Ovary (tissue), 9 donors: ENCODE measurements around the gene GGCX. TPM values are rescaled to one million over a fixed set of nuclear protein-coding genes. Genes with fewer than 3 reads are reported as not detected.
A peak's percentile ranks its signal among the peaks of the same experiment; 100 is the strongest.
"Not testable (repeated sequence)": the region's sequence is repeated elsewhere in the genome, so short reads cannot be mapped to it uniquely, and the experiment has no call there.

Experiments
- DNase-seq, 5 donors: peaks; one replicate each; pipeline ENCODE4 v3.0.0-alpha.2; 2019 to 2020
- H3K27ac ChIP-seq, 2 donors: fragments of 200-600 bp; one replicate each; pipeline versions ENCODE4 v1.5.1 to v1.8.0; 2019 to 2022
- H3K27me3 ChIP-seq: fragments of 200-600 bp; one replicate; pipeline ENCODE4 v1.8.0; 2022
- H3K36me3 ChIP-seq: fragments of 200-600 bp; sonication (generic); one replicate; pipeline ENCODE4 v1.5.1; 2019
- H3K4me1 ChIP-seq: one replicate; pipeline ENCODE4 v1.8.1; 2013; ENCODE audit warnings: mild to moderate bottlenecking, moderate library complexity; ENCODE audit not compliant: insufficient read depth
- H3K4me3 ChIP-seq: fragments of 200-600 bp; sonication (generic); one replicate; pipeline ENCODE4 v1.5.1; 2017
- H3K9me3 ChIP-seq, 2 donors: fragments of 200-600 bp in 1 of 2; sonication (generic) in 1 of 2; one replicate each; pipeline versions ENCODE4 v1.5.1 to v1.8.1; 2013 to 2019; ENCODE audit warnings: mild to moderate bottlenecking in 1 of 2, moderate library complexity in 1 of 2
- EP300 ChIP-seq: sonication (generic); formaldehyde crosslinking; IDR thresholded peaks from one replicate; pipeline ENCODE4 v1.6.1; 2017; ENCODE audit warnings: antibody characterized with exemption
- POLR2A ChIP-seq: fragments of 450-650 bp; IDR thresholded peaks from one replicate; pipeline ENCODE4 v1.6.1; 2017; ENCODE audit warnings: antibody characterized with exemption, mild to moderate bottlenecking, moderate library complexity
- WGBS, 3 donors: extraction: QIAGEN DNeasy Blood & Tissue Kit in 1 of 3; methylation state at CpG; one replicate each; pipeline versions ENCODE4 v1.1.5 to v1.1.7; 2013 to 2017; 5-methylcytosine and 5-hydroxymethylcytosine counted together
- intact Hi-C, 4 donors: fragments of 100-400 bp; cut with DNase I; formaldehyde crosslinking; loops; one replicate each; pipeline versions ENCODE4 v1.11.0 to v1.15.1; 2022 to 2023
- polyA plus RNA-seq, 2 donors: library from polyadenylated mRNA; stranded (reverse); fragments of 200-250 nt in 1 of 2; fragments of 350-450 nt in 1 of 2; fragmentation: Illumina TruSeq in 1 of 2; extraction: RNeasy Lipid Tissue Mini Kit (QIAGEN cat#74804) in 1 of 2; gene quantifications; one replicate each; pipeline ENCODE4 v1.2.3, GENCODE V29; 2013 to 2014
- total RNA-seq, 7 donors: library from RNA; depleted of rRNA in 2 of 7; stranded (reverse); fragments of >200 nt in 2 of 7; fragmentation: NEBNext Ultra II Directional in 3 of 7; extraction: Animal tissue kit (Norgen Biotek cat#: 25700) in 3 of 7; gene quantifications; one replicate each; pipeline versions ENCODE4 v1.1.0 to v1.2.4, GENCODE V29; 2016 to 2023
- TF ChIP-seq, protein P1 (sequence below), 3 donors: fragments of 450-650 bp in 2 of 3; fragments of 200-600 bp in 1 of 3; IDR thresholded peaks; one replicate each; pipeline versions ENCODE4 v1.5.1 to v1.8.0; 2016 to 2022; ENCODE audit warnings: antibody characterized with exemption in 3 of 3, mild to moderate bottlenecking in 1 of 3
- donor health status: DM: no; HTN: no; CAD: no; lungs with moderate emphysema.
- donor health status: DM: no; HTN: no; CAD: no.
- donor health status: Bipolar disorder and iron deficiency.
- donor health status: DM: yes; HTN: yes; CAD: no.
- donor health status: DM: no; HTN: no; CAD: no.
- donor health status: DM: yes; HTN: yes; CAD: no.

Gene GGCX
- total and polyA plus RNA-seq, 9 donors, result 14.2 to 35.5 (median 33.3) TPM

DNA sequence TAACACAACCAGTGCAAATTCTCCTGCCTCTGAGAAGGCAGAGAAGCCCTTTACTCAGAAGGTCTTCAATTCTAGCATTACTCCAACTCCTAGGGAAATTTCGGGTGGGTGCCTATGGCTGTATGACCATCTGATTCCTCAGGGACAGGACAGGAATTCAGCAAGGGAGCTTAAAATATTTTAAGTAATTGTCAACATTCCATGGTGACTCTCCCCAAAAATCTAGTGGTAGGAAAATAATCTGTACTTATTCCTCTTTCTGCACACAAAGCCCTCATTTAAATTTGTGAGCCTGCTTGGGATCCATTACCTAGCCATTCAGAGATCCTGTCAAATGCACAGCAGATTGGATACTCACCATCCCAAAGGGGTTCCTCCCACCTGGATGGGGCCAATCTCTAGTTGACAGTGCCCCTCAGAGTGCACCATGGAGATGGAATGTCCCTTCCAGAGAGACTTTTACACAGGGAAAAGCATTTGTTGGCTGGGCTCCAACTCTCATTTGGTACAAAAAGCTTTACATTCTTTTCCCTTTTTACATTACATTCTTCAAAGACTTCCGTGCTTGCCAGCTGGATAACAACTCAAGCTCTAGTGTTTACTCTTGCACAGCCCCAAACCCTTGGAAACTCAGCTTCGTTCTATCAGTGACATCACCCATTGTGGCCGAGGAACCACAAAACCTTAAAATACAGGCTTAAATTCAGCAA, 44.3 kb upstream of the GGCX start:
- H3K27me3 ChIP-seq, result no peaks in the 10 kb centered on the region
- TF ChIP-seq EP300 (no peak), POLR2A (no peak)
- TF ChIP-seq, protein P1, sequence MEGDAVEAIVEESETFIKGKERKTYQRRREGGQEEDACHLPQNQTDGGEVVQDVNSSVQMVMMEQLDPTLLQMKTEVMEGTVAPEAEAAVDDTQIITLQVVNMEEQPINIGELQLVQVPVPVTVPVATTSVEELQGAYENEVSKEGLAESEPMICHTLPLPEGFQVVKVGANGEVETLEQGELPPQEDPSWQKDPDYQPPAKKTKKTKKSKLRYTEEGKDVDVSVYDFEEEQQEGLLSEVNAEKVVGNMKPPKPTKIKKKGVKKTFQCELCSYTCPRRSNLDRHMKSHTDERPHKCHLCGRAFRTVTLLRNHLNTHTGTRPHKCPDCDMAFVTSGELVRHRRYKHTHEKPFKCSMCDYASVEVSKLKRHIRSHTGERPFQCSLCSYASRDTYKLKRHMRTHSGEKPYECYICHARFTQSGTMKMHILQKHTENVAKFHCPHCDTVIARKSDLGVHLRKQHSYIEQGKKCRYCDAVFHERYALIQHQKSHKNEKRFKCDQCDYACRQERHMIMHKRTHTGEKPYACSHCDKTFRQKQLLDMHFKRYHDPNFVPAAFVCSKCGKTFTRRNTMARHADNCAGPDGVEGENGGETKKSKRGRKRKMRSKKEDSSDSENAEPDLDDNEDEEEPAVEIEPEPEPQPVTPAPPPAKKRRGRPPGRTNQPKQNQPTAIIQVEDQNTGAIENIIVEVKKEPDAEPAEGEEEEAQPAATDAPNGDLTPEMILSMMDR (IDR thresholded peaks at IDR 0.05), result no peak
- no peak overlapping the region for H3K27ac ChIP-seq
- no peaks in the 10 kb centered on the region for H3K36me3 ChIP-seq
- peaks cover 8% of the 10 kb centered on the region for H3K4me1 ChIP-seq
- intact Hi-C loops, result no loop called here
- H3K4me3 ChIP-seq, result no peak overlapping the region
- H3K9me3 ChIP-seq, result no peaks in the 10 kb centered on the region
- WGBS, 3 donors, result 13 to 28% (median 14%) methylated on average over 4 of the region's 4 CpGs
- no peak for DNase-seq

DNA sequence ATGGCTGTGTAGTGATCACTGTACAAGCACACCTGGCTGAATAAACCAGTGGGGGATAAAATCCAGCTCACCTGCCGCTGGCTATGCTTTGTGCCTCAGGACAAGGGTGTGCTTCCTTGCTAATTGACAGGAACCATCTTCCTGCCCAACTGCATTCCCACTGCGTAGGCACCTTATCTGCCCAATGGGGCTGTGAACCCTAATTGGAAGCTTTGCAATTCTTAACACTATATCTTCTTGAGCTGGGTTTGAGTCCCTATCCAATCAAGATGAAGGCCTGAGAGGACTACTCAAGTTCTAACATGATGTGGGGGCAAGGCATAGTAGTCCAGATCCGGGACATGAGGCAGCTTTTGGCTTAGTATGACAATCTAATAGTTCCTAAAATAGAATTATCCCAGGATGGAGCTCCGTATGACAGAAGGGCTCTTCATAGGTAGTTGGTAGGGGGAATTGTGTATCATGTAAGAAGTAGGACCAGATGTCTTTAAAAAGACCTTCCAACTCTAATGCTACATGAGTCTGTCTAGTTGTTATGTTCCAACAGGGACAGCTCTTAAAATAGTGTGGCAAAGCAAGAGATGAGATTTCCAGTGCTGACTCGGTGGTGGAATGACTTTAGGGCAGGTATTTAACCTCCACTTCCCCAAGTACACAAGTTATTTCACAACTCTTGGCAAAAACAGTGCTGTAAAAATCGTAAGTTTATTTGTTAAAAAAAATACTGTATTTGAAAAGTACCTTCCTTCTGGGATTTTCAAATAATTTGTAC, 43.5 kb upstream of the GGCX start:
- 39 to 44% (median 43%) methylated on average over 6 of the region's 6 CpGs for WGBS, 3 donors
- Histone ChIP-seq H3K4me1 (peaks cover 8% of the 10 kb centered on the region), H3K9me3 (no peaks in the 10 kb centered on the region), H3K36me3 (no peaks in the 10 kb centered on the region), H3K4me3 (no peak overlapping the region), H3K27me3 (no peaks in the 10 kb centered on the region), H3K27ac (no peak overlapping the region)
- TF ChIP-seq, protein P1 (IDR thresholded peaks at IDR 0.05), result no peak
- TF ChIP-seq EP300 (no peak), POLR2A (no peak)
- intact Hi-C loops, result no loop called here
- DNase-seq, result no peak

DNA sequence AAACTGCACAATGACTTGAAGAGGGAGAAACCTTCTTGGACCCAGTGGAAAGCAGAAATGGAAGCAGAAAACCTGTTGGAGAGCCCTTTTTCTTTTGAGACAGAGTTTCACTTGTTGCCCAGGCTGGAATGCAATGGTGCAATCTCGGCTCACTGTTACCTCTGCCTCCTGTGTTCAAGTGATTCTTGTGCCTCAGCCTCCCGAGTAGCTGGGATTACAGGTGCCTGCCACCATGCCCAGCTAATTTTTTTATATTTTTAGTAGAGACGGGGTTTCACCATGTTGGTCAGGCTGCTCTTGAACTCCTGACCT, 42.8 kb upstream of the GGCX start:
- H3K36me3 ChIP-seq, H3K27me3 ChIP-seq, DNase-seq, H3K4me1 ChIP-seq, H3K9me3 ChIP-seq, H3K27ac ChIP-seq, intact Hi-C loops: not testable (repeated sequence)
- WGBS, 3 donors, result 65 to 76% (median 68%) methylated on average over 3 of the region's 3 CpGs
- H3K4me3 ChIP-seq, result peak overlapping the region; percentile 79

DNA sequence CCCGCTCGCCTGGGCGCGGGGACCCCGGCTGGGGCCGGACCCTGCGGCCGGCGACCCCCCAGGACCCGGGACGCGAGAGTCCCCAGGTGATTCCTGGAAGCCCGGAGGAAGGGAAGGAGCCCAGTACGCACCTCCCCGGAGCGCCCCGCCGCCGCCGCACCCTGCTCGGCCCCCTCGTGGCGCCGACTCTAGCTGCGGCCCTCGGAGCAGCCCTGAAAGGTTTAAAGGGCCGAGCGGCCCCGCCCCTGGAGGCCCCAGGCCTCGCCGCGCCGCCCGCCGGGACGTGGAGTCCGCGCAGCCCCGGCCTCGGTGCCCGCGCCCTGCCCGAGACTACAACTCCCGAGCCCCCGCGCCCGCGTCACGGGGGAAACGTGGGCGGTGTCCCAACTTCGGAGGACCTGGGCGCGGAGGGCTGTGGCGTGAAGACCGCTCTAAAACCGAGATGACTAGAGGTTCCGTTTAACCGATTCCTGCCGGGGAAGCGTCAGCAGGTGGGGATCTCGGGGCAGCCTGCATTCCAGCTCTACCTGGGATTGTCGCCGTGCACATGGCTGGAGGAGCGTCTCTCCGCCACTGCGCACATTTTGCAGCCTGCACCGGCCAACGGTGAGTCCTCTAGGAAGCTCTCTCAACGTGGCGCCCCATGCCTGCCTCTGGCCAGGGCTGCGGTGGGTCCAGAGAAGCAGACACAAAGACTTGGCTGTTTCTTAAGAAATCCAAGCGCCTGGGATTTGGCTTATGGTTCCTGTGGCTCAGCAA, 41.4 kb upstream of the GGCX start, which contains the start of gene TMEM150A:
TMEM150A (minus strand) TSS at position 223 of the 759 bp plus-strand sequence. CDS start 750 bp downstream, outside the sequence.
- intact Hi-C loops, result no loop called here
- 0 to 1% (median 1%) methylated on average over 40 to 73 of the region's 73 CpGs for WGBS, 3 donors
- Histone ChIP-seq H3K27ac (peak within 1 kb of the TSS; percentile 59 to 86), H3K4me1 (peaks cover 8% of the 10 kb centered on the region), H3K4me3 (peak within 1 kb of the TSS; percentile 79), H3K9me3 (no peaks in the 10 kb centered on the region), H3K27me3 (no peaks in the 10 kb centered on the region), H3K36me3 (no peaks in the 10 kb centered on the region)
- peak; percentile 92 to 97 (median 92) for DNase-seq
- no peak for TF ChIP-seq EP300
- TF ChIP-seq, protein P1 (IDR thresholded peaks at IDR 0.05), result peak; percentile 42 to 74 (median 69)
- TF ChIP-seq POLR2A, result peak; percentile 67
